Measurements from ENCODE around the gene RACK1. TPM values are rescaled to one million over a fixed set of nuclear protein-coding genes. Genes with fewer than 3 reads are reported as not detected.

RACK1 gene
- total and polyA plus RNA-seq, 2 experiments from 2014 or later = 2,372 to 4,798 TPM

DNA sequence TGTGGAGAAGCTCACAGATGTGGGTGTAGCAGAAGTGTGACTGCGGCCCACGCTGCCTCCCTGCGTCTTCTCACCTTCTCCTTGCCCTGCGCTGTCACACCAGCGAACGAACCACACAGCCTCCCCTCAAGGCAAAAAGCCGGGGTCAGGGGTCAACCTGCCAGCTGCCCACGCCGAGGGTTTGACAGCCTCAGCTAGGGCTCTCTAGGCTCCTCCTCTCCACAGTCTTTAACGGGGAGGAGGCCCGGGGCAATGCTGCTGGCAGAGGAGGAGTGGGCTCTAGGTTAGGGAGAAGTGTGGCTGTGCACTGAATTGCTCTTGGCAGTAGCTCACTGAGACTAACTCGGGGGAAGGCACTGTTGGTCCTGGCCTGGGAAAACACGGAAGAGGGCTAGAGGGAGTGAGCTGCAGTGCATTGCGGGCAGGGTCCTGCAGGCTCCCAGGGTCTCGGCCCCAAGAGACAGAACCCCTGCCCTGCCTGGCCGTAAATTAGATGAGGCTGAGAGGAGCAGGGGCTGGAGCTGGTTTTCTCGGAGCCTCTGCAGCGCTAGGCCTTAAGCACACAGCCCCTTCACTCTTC, 21.5 kb upstream of the RACK1 start:
- H3K4me1 Mint-ChIP-seq = peaks cover 21% of the 10 kb centered on the region
- peaks cover 19% of the 10 kb centered on the region for H3K27me3 Mint-ChIP-seq (ENCODE audit: insufficient read depth, low read depth, poor library complexity)
- DNase-seq (ENCODE audit: low spot score) (no peak), ATAC-seq (no peak)
- H3K4me1 ChIP-seq (ENCODE audit: insufficient read depth) = peaks cover 21% of the 10 kb centered on the region
- H3K4me3 Mint-ChIP-seq = no peak overlapping the region; the same call in 2 of the 3 replicates
- no peaks in the 10 kb centered on the region for H4K20me1 ChIP-seq (replicated peaks; ENCODE audit: insufficient read depth)
- H2AFZ ChIP-seq = no peak overlapping the region
- no peak overlapping the region for H3K4me2 ChIP-seq
- H3K36me3 ChIP-seq (ENCODE audit: insufficient read depth) = no peaks in the 10 kb centered on the region
- no peak overlapping the region for H3K27ac Mint-ChIP-seq
- H3K9me2 ChIP-seq (ENCODE audit: insufficient read depth) = no peaks in the 10 kb centered on the region
- H3K27ac ChIP-seq (ENCODE audit: low read depth) = no peak overlapping the region
- H3K9me3 Mint-ChIP-seq = no peaks in the 10 kb centered on the region
- no peak overlapping the region for H3K4me3 ChIP-seq
- H3F3A ChIP-seq (replicated peaks; ENCODE audit: low read depth) = 0 out of 2 replicates have a peak, but pooled peaks cover 8% of the 10 kb centered on the region
- peaks cover 19% of the 10 kb centered on the region; the same call in 1 of the 2 replicates for H3K79me2 ChIP-seq (replicated peaks; ENCODE audit: insufficient read depth)
- peaks cover 11% of the 10 kb centered on the region for H3K36me3 Mint-ChIP-seq (ENCODE audit: low read depth)
- no peaks in the 10 kb centered on the region for H3K27me3 ChIP-seq (ENCODE audit: insufficient read depth)
- TF ChIP-seq, protein P1, sequence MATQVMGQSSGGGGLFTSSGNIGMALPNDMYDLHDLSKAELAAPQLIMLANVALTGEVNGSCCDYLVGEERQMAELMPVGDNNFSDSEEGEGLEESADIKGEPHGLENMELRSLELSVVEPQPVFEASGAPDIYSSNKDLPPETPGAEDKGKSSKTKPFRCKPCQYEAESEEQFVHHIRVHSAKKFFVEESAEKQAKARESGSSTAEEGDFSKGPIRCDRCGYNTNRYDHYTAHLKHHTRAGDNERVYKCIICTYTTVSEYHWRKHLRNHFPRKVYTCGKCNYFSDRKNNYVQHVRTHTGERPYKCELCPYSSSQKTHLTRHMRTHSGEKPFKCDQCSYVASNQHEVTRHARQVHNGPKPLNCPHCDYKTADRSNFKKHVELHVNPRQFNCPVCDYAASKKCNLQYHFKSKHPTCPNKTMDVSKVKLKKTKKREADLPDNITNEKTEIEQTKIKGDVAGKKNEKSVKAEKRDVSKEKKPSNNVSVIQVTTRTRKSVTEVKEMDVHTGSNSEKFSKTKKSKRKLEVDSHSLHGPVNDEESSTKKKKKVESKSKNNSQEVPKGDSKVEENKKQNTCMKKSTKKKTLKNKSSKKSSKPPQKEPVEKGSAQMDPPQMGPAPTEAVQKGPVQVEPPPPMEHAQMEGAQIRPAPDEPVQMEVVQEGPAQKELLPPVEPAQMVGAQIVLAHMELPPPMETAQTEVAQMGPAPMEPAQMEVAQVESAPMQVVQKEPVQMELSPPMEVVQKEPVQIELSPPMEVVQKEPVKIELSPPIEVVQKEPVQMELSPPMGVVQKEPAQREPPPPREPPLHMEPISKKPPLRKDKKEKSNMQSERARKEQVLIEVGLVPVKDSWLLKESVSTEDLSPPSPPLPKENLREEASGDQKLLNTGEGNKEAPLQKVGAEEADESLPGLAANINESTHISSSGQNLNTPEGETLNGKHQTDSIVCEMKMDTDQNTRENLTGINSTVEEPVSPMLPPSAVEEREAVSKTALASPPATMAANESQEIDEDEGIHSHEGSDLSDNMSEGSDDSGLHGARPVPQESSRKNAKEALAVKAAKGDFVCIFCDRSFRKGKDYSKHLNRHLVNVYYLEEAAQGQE (IDR thresholded peaks at IDR 0.05; ENCODE audit: unreplicated experiment) = no peak
- TF ChIP-seq EZH2 (IDR thresholded peaks at IDR 0.05; ENCODE audit: low read depth, unreplicated experiment) (no peak), POLR2AphosphoS5 (IDR thresholded peaks at IDR 0.05; ENCODE audit: low read depth) (no peak; the same call in 1 of the 2 replicates), ZNF331 (CRISPR knock-in tag; IDR thresholded peaks at IDR 0.05; ENCODE audit: low read depth) (no peak), NANOG (IDR thresholded peaks at IDR 0.05; ENCODE audit: borderline replicate concordance) (no peak), JUNB (IDR thresholded peaks at IDR 0.05; ENCODE audit: unreplicated experiment) (no peak), CREB1 (CRISPR knock-in tag; IDR thresholded peaks at IDR 0.05; ENCODE audit: low read depth) (no peak)
- TF ChIP-seq, protein P2, sequence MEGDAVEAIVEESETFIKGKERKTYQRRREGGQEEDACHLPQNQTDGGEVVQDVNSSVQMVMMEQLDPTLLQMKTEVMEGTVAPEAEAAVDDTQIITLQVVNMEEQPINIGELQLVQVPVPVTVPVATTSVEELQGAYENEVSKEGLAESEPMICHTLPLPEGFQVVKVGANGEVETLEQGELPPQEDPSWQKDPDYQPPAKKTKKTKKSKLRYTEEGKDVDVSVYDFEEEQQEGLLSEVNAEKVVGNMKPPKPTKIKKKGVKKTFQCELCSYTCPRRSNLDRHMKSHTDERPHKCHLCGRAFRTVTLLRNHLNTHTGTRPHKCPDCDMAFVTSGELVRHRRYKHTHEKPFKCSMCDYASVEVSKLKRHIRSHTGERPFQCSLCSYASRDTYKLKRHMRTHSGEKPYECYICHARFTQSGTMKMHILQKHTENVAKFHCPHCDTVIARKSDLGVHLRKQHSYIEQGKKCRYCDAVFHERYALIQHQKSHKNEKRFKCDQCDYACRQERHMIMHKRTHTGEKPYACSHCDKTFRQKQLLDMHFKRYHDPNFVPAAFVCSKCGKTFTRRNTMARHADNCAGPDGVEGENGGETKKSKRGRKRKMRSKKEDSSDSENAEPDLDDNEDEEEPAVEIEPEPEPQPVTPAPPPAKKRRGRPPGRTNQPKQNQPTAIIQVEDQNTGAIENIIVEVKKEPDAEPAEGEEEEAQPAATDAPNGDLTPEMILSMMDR (conservative IDR thresholded peaks at IDR 0.05; ENCODE audit: low read depth in 2 of 2) = no peak
- TF ChIP-seq, protein P3, sequence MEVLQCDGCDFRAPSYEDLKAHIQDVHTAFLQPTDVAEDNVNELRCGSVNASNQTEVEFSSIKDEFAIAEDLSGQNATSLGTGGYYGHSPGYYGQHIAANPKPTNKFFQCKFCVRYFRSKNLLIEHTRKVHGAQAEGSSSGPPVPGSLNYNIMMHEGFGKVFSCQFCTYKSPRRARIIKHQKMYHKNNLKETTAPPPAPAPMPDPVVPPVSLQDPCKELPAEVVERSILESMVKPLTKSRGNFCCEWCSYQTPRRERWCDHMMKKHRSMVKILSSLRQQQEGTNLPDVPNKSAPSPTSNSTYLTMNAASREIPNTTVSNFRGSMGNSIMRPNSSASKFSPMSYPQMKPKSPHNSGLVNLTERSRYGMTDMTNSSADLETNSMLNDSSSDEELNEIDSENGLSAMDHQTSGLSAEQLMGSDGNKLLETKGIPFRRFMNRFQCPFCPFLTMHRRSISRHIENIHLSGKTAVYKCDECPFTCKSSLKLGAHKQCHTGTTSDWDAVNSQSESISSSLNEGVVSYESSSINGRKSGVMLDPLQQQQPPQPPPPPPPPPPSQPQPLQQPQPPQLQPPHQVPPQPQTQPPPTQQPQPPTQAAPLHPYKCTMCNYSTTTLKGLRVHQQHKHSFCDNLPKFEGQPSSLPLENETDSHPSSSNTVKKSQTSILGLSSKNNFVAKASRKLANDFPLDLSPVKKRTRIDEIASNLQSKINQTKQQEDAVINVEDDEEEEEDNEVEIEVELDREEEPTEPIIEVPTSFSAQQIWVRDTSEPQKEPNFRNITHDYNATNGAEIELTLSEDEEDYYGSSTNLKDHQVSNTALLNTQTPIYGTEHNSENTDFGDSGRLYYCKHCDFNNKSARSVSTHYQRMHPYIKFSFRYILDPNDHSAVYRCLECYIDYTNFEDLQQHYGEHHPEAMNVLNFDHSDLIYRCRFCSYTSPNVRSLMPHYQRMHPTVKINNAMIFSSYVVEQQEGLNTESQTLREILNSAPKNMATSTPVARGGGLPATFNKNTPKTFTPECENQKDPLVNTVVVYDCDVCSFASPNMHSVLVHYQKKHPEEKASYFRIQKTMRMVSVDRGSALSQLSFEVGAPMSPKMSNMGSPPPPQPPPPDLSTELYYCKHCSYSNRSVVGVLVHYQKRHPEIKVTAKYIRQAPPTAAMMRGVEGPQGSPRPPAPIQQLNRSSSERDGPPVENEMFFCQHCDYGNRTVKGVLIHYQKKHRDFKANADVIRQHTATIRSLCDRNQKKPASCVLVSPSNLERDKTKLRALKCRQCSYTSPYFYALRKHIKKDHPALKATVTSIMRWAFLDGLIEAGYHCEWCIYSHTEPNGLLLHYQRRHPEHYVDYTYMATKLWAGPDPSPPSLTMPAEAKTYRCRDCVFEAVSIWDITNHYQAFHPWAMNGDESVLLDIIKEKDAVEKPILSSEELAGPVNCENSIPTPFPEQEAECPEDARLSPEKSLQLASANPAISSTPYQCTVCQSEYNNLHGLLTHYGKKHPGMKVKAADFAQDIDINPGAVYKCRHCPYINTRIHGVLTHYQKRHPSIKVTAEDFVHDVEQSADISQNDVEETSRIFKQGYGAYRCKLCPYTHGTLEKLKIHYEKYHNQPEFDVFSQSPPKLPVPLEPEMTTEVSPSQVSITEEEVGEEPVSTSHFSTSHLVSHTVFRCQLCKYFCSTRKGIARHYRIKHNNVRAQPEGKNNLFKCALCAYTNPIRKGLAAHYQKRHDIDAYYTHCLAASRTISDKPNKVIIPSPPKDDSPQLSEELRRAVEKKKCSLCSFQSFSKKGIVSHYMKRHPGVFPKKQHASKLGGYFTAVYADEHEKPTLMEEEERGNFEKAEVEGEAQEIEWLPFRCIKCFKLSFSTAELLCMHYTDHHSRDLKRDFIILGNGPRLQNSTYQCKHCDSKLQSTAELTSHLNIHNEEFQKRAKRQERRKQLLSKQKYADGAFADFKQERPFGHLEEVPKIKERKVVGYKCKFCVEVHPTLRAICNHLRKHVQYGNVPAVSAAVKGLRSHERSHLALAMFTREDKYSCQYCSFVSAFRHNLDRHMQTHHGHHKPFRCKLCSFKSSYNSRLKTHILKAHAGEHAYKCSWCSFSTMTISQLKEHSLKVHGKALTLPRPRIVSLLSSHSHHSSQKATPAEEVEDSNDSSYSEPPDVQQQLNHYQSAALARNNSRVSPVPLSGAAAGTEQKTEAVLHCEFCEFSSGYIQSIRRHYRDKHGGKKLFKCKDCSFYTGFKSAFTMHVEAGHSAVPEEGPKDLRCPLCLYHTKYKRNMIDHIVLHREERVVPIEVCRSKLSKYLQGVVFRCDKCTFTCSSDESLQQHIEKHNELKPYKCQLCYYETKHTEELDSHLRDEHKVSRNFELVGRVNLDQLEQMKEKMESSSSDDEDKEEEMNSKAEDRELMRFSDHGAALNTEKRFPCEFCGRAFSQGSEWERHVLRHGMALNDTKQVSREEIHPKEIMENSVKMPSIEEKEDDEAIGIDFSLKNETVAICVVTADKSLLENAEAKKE (CRISPR knock-in tag; IDR thresholded peaks at IDR 0.05) = no peak
- TF ChIP-seq, protein P4, sequence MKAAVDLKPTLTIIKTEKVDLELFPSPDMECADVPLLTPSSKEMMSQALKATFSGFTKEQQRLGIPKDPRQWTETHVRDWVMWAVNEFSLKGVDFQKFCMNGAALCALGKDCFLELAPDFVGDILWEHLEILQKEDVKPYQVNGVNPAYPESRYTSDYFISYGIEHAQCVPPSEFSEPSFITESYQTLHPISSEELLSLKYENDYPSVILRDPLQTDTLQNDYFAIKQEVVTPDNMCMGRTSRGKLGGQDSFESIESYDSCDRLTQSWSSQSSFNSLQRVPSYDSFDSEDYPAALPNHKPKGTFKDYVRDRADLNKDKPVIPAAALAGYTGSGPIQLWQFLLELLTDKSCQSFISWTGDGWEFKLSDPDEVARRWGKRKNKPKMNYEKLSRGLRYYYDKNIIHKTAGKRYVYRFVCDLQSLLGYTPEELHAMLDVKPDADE (IDR thresholded peaks at IDR 0.05) = no peak

All from GM23338 (cell line).